HCT116 (cell line): ENCODE data around the gene NSUN3. TPM values are rescaled to one million over a fixed set of nuclear protein-coding genes. Genes with fewer than 3 reads are reported as not detected.
A peak's percentile ranks its signal among the peaks of the same experiment; 100 is the strongest.

Experiments used
- ATAC-seq: fragments of 200-7000 bp; cut with Tn5 transposase; 2 replicates; pipeline ENCODE4 v1.9.1; 2020; ENCODE audit warnings: mild to moderate bottlenecking, moderate library complexity
- BruUV-seq: library from RNA; stranded (reverse); fragments of 400-500 nt; replicated peaks from 2 replicates; lab custom pipeline; 2021; lab: Mats Ljungman, UMichigan
- CTCF ChIA-PET: fragments of 300-600 bp; sonication (Branson Sonifier 250); formaldehyde crosslinking; loops from one replicate; lab custom pipeline; 2021; ENCODE audit warnings: antibody characterized with exemption; lab: Charles Lee
- POLR2A ChIA-PET: fragments of 300-600, 350-600 bp; sonication (Branson Sonifier 250); formaldehyde crosslinking; loops from one replicate; lab custom pipeline; 2021; ENCODE audit warnings: antibody characterized with exemption; lab: Charles Lee
- RAD21 ChIA-PET, 2 experiments: fragments of 300-600 bp; sonication (Branson Sonifier 250); formaldehyde crosslinking; loops; one replicate each; lab custom pipeline; 2023; ENCODE audit warnings: low total read pairs in 2 of 2; ENCODE audit not compliant: uncharacterized antibody in 2 of 2, unreplicated experiment in 2 of 2, low non-redundant PET in 1 of 2; lab: Charles Lee
- DNase-seq: peaks from one replicate; pipeline ENCODE4 v3.0.0-alpha.2; 2010; ENCODE audit warnings: low read depth, low spot score
- H2AFZ ChIP-seq: fragments of 200-600 bp; shearing (Covaris generic), sonication (generic); 2 replicates; pipeline ENCODE4 v1.6.1; 2017; ENCODE audit warnings: low read depth, mixed run types, mixed read lengths, antibody characterized with exemption, low read length; ENCODE audit not compliant: poor library complexity, severe bottlenecking
- H3K27ac ChIP-seq: 2 replicates; pipeline ENCODE4 v1.5.1; 2012; ENCODE audit warnings: low read depth, low read length
- H3K27me3 ChIP-seq: fragments of 200-600 bp; sonication (generic); 2 replicates; pipeline ENCODE4 v1.6.1; 2016; ENCODE audit warnings: mixed run types, low read length, mixed read lengths; ENCODE audit not compliant: insufficient read depth
- H3K36me3 ChIP-seq, 2 experiments: fragments of 200-500 bp in 1 of 2; fragments of 200-600 bp in 1 of 2; sonication (Bioruptor generic) in 1 of 2; sonication (generic) in 1 of 2; 2 replicates each; pipeline versions ENCODE4 v1.5.1 to v1.6.1; 2014 to 2016; ENCODE audit warnings: low read length in 2 of 2, inconsistent platforms in 1 of 2, mixed read lengths in 1 of 2, mixed run types in 1 of 2; ENCODE audit not compliant: insufficient read depth in 2 of 2, control insufficient read depth in 1 of 2
- H3K4me1 ChIP-seq, 2 experiments: fragments of 200-600 bp in 1 of 2; sonication (generic) in 1 of 2; 2 replicates each; pipeline versions ENCODE4 v1.5.1 to v1.6.1; 2012 to 2017; ENCODE audit warnings: low read length in 2 of 2, inconsistent platforms in 1 of 2, mild to moderate bottlenecking in 1 of 2, mixed read lengths in 1 of 2, mixed run types in 1 of 2, moderate library complexity in 1 of 2; ENCODE audit not compliant: insufficient read depth in 2 of 2, control insufficient read depth in 1 of 2
- H3K4me2 ChIP-seq: fragments of 200-600 bp; sonication (generic); 2 replicates; pipeline ENCODE4 v1.6.1; 2017; ENCODE audit warnings: mixed run types, low read length, mixed read lengths
- H3K4me3 ChIP-seq, 2 experiments: fragments of 200-600 bp in 1 of 2; sonication (generic) in 1 of 2; replicated peaks in 1 of 2; 2 replicates each; pipeline ENCODE4 v1.5.1; 2011 to 2016; ENCODE audit warnings: low read length in 2 of 2, control low read depth in 1 of 2, low read depth in 1 of 2, mild to moderate bottlenecking in 1 of 2, mixed read lengths in 1 of 2, mixed run types in 1 of 2
- H3K79me2 ChIP-seq: fragments of 200-600 bp; sonication (generic); 2 replicates; pipeline ENCODE4 v1.6.1; 2017; ENCODE audit warnings: mild to moderate bottlenecking, mixed run types, low read length, moderate library complexity, mixed read lengths; ENCODE audit not compliant: insufficient read depth
- H3K9ac ChIP-seq: fragments of 200-600 bp; sonication (generic); 2 replicates; pipeline ENCODE4 v1.6.1; 2016; ENCODE audit warnings: low read length, mixed read lengths
- H3K9me2 ChIP-seq: fragments of 200-600 bp; sonication (generic), shearing (Covaris generic); 2 replicates; pipeline ENCODE4 v1.6.1; 2017; ENCODE audit warnings: mixed run types, mild to moderate bottlenecking, moderate library complexity; ENCODE audit not compliant: insufficient read depth
- H3K9me3 ChIP-seq, 2 experiments: fragments of 200-500 bp in 1 of 2; fragments of 200-600 bp in 1 of 2; sonication (Bioruptor generic) in 1 of 2; sonication (generic) in 1 of 2; 2 replicates each; pipeline ENCODE4 v1.6.1; 2014 to 2017; ENCODE audit warnings: low read length in 2 of 2, mixed read lengths in 2 of 2, inconsistent platforms in 1 of 2, low read depth in 1 of 2, mild to moderate bottlenecking in 1 of 2, mixed run types in 1 of 2, moderate library complexity in 1 of 2; ENCODE audit not compliant: control insufficient read depth in 1 of 2, insufficient read depth in 1 of 2
- H4K20me1 ChIP-seq: fragments of 200-600 bp; sonication (generic), shearing (Covaris generic); 2 replicates; pipeline ENCODE4 v1.6.1; 2017; ENCODE audit warnings: mixed run types, mild to moderate bottlenecking, moderate library complexity; ENCODE audit not compliant: insufficient read depth
- ATF3 ChIP-seq: IDR thresholded peaks from 2 replicates; pipeline ENCODE4 v1.6.1; 2012
- CTCF ChIP-seq, 3 experiments: fragments of 200-600 bp in 1 of 3; sonication (generic) in 1 of 3; IDR thresholded peaks in 2 of 3; conservative IDR thresholded peaks in 1 of 3; 2 replicates each; pipeline ENCODE4 v1.5.1; 2012 to 2017; ENCODE audit warnings: low read depth in 2 of 3, low read length in 2 of 3, antibody characterized with exemption in 1 of 3, borderline replicate concordance in 1 of 3, control low read depth in 1 of 3, mild to moderate bottlenecking in 1 of 3, mixed read lengths in 1 of 3, mixed run types in 1 of 3, moderate library complexity in 1 of 3; ENCODE audit not compliant: insufficient read depth in 1 of 3
- ELF1 ChIP-seq: IDR thresholded peaks from 2 replicates; pipeline ENCODE4 v1.6.1; 2012; ENCODE audit warnings: low read depth, borderline replicate concordance
- EZH2phosphoT487 ChIP-seq: fragments of 200-600 bp; IDR thresholded peaks from 2 replicates; pipeline ENCODE4 v1.6.1; 2018; ENCODE audit warnings: antibody characterized with exemption, borderline replicate concordance
- POLR2A ChIP-seq: IDR thresholded peaks from 2 replicates; pipeline ENCODE4 v1.7.0; 2011; ENCODE audit warnings: borderline replicate concordance; ENCODE audit not compliant: insufficient read depth, insufficient read length; ENCODE audit errors: extremely low read depth
- RAD21 ChIP-seq: IDR thresholded peaks from 2 replicates; pipeline ENCODE4 v1.6.1; 2012; ENCODE audit warnings: low read depth, mild to moderate bottlenecking
- SP1 ChIP-seq: IDR thresholded peaks from 2 replicates; pipeline ENCODE4 v1.6.1; 2012; ENCODE audit warnings: low read depth
- TCF7L2 ChIP-seq: IDR thresholded peaks from 2 replicates; pipeline ENCODE4 v1.7.0; 2011; ENCODE audit warnings: borderline replicate concordance, inconsistent platforms; ENCODE audit not compliant: insufficient read depth, insufficient read length; ENCODE audit errors: extremely low read depth
- intact Hi-C: fragments of 100-400 bp; cut with micrococcal nuclease; formaldehyde crosslinking; loops from 2 replicates; pipeline ENCODE4 v1.10.0; 2022
- total RNA-seq: library from RNA; stranded (reverse); gene quantifications from one replicate; pipeline ENCODE4 v1.2.1, GENCODE V29; 2021; ENCODE audit not compliant: unreplicated experiment

The NSUN3 gene
- total RNA-seq, 1 experiment from 2014 or later, result 6.6 TPM

GRCh38 chr3:94028093-94028837 is 34.6 kb upstream of the NSUN3 start, which contains the start of gene STX19:
TSS of gene STX19 (minus strand) at chr3:94028597. CDS start at chr3:94015269, 13,328 bp downstream.
- no TSS peak for BruUV-seq
- Histone ChIP-seq H3K9me2 (no peaks in the 10 kb centered on the region), H3K4me1 (peaks cover 6% of the 10 kb centered on the region in 2 experiments), H3K27ac (no peak within 1 kb of the TSS), H3K9me3 (no peaks in the 10 kb centered on the region), H3K27me3 (no peaks in the 10 kb centered on the region), H3K9ac (no peak within 1 kb of the TSS), H3K4me2 (peak within 1 kb of the TSS; percentile 34), H3K79me2 (no peaks in the 10 kb centered on the region), H4K20me1 (no peaks in the 10 kb centered on the region), H3K36me3 (no peaks in the 10 kb centered on the region), H3K4me3 (no peak within 1 kb of the TSS), H2AFZ (no peak within 1 kb of the TSS)
- ATAC-seq (no peak), DNase-seq (peak; percentile 2)
- POLR2A ChIA-PET, result interaction anchor here (1.3 kb wide), 1 partner anchor 35 kb away, joined by 10 read pairs; the partner anchor contains the start of genes DHFR2 and NSUN3
- CTCF ChIA-PET, result interaction anchor here (1.3 to 1.9 kb wide), 2 partner anchors 9 to 41 kb away, joined by 6 read pairs; no protein-coding TSS in a partner anchor
- RAD21 ChIA-PET, result no interaction called here
- intact Hi-C loops, result no loop called here
- TF ChIP-seq POLR2A (no peak), SP1 (peak; percentile 16; the same call in 1 of the 2 replicates)

GRCh38 chr3:94036909-94037507 is 25.9 kb upstream of the NSUN3 start:
- no TSS peak for BruUV-seq
- TF ChIP-seq CTCF (IDR thresholded peaks at IDR 0.05 in 2 of 3, conservative IDR thresholded peaks at IDR 0.05 in 1 of 3; ENCODE audit: borderline replicate concordance in 1 of 3, insufficient read depth in 1 of 3, low read depth in 2 of 3, low read length in 2 of 3) (peak in 2 of 3 experiments; percentile 65 to 77; a peak in 4 of 6 replicates), TCF7L2 (no peak), RAD21 (peak; percentile 11; the same call in 1 of the 2 replicates), ATF3 (no peak), POLR2A (no peak), ELF1 (no peak), EZH2phosphoT487 (no peak)
- Histone ChIP-seq H3K9me2 (no peaks in the 10 kb centered on the region), H3K9ac (no peak overlapping the region), H3K9me3 (no peaks in the 10 kb centered on the region), H2AFZ (no peak overlapping the region), H3K27ac (no peak overlapping the region), H3K27me3 (no peaks in the 10 kb centered on the region), H3K4me1 (no peaks in the 10 kb centered on the region), H3K4me2 (no peak overlapping the region), H3K36me3 (no peaks in the 10 kb centered on the region), H3K79me2 (no peaks in the 10 kb centered on the region), H4K20me1 (no peaks in the 10 kb centered on the region), H3K4me3 (no peak overlapping the region)
- RAD21 ChIA-PET, result no interaction called here
- CTCF ChIA-PET, result interaction anchor here (0.6 to 1.9 kb wide), 4 partner anchors 8 to 59 kb away, joined by 3 to 6 read pairs (median 4); partner anchors contain the start of gene STX19
- POLR2A ChIA-PET, result no interaction called here
- ATAC-seq, result peak; percentile 85
- intact Hi-C loops, result no loop called here
- peak; percentile 35 for DNase-seq
